ENCODE results near the gene CGAS. TPM values are rescaled to one million over a fixed set of nuclear protein-coding genes. Genes with fewer than 3 reads are reported as not detected.

The CGAS gene

Small RNAs within 50 kb of the gene (small RNA-seq; reads per million reads assigned to genes)
- not detected for gene RN7SL827P
- gene RNU6-975P: not detected
